ENCODE results near the gene PHAF1. TPM values are rescaled to one million over a fixed set of nuclear protein-coding genes. Genes with fewer than 3 reads are reported as not detected.

The PHAF1 gene
- total RNA-seq, 8 experiments from 2014 or later, result 10.4 to 18.8 (median 14.9) TPM

GRCh38 chr16:67089101-67089500, 20.6 kb upstream of the PHAF1 start:
- H3K4me1 ChIP-seq (replicated peaks in 1 of 2), result peaks cover 0 to 12% of the 10 kb centered on the region in 2 donors
- H3K4me3 ChIP-seq, result no peak overlapping the region
- no peak for ATAC-seq (replicated peaks in 6 of 8)
- in situ Hi-C loops (cut with MboI; ENCODE audit: low pct_unique_long_range_greater_than_20kb in 2 of 9, low sequenced_read_pairs in 9 of 9, unreplicated experiment in 9 of 9), result no loop called here
- no peak overlapping the region for H3K27ac ChIP-seq

- WGBS, 10 experiments, result 55 to 100% (median 82%) methylated on average over 1 to 4 of the region's 4 CpGs; no CpG with 5 or more reads in 4 of the 10 experiments
- peak in 1 of 8 experiments; percentile 68 for ATAC-seq (replicated peaks in 6 of 8)
- Histone ChIP-seq H3K27ac (no peak overlapping the region), H3K4me3 (no peak overlapping the region), H3K4me1 (replicated peaks in 1 of 2) (peaks cover 0 to 12% of the 10 kb centered on the region in 2 donors)
- in situ Hi-C loops (cut with MboI; ENCODE audit: low pct_unique_long_range_greater_than_20kb in 2 of 9, low sequenced_read_pairs in 9 of 9, unreplicated experiment in 9 of 9), result no loop called here
These were observed 17.7 kb upstream of the PHAF1 start for GRCh38 chr16:67091906-67092566.

- ATAC-seq (replicated peaks in 6 of 8), result peak in 3 of 8 experiments; percentile 52 to 93 (median 55)
- Histone ChIP-seq H3K4me3 (no peak overlapping the region), H3K4me1 (replicated peaks in 1 of 2) (peaks cover 0 to 12% of the 10 kb centered on the region in 2 donors), H3K27ac (peak overlapping the region in 1 of 2 donors; percentile 44)
- in situ Hi-C loops (cut with MboI; ENCODE audit: low pct_unique_long_range_greater_than_20kb in 2 of 9, low sequenced_read_pairs in 9 of 9, unreplicated experiment in 9 of 9), result no loop called here
- 54 to 100% (median 93%) methylated on average over 1 to 4 of the region's 4 CpGs; no CpG with 5 or more reads in 2 of the 10 experiments for WGBS, 10 experiments
These were observed 16.5 kb upstream of the PHAF1 start for GRCh38 chr16:67093098-67093726.

DNA sequence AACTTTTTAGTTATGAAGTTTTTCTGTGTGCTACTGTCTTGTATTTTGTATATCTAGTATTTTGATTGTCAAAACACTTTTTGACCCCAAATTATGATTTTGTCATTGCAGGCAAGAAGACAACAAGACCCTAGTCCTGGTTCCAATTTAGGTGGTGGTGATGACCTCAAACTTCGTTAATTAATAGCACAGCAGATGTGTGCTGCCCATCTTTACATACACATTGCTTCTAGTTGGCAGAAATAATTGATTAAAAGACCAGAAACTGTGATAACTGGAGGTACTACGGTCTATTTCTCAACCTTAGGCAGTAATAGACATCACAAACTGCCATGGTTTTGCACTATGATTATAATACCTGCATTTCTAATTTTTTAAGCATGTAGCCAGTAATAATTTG, 11.1 kb upstream of the PHAF1 start:
- Histone ChIP-seq H3K4me1 (replicated peaks in 1 of 2) (no peaks in the 10 kb centered on the region), H3K27ac (no peak overlapping the region), H3K4me3 (no peak overlapping the region)
- in situ Hi-C loops (cut with MboI; ENCODE audit: low pct_unique_long_range_greater_than_20kb in 2 of 9, low sequenced_read_pairs in 9 of 9, unreplicated experiment in 9 of 9), result no loop called here
- no peak for ATAC-seq (replicated peaks in 6 of 8)
- WGBS, 10 experiments, result 67 to 100% (median 88%) methylated on average over 1 to 2 of the region's 2 CpGs; no CpG with 5 or more reads in 1 of the 10 experiments

DNA sequence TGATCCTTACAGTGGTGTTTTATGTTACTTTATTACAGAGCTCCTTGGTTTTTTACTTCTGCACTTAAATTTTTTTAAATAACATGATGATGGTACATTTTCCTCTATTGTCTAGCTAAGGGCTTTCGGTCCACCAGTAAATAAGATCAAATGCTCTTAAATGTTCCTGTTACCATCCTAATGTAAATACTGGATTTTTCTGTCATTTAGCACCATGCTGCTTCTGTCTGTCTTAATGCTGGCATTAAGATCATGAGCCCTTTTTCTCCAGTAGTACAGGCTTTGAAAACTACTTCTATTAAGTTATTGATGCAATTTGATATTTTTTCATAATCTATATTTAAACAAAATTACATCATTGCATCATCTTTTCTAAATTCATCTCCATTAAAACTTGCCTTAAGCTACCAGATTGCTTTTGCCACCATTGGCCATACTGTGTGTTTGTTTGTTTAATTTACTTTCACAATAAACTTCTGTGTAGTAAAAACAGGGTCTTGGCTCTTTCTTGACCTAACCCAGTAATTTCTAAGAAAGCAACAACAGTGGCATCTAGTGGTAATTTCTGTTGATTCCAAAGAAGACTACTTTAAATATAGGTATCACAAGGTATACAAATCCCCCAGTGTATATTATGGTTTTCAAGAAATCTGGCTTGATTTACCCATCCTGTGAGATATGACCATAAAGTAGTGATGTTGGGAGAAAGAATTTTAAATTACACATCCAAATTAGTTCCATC, 9.0 kb upstream of the PHAF1 start:
- ATAC-seq (replicated peaks in 6 of 8), result peak in 2 of 8 experiments; percentile 51 to 56
- 86 to 100% (median 100%) methylated on average over 1 of the region's 1 CpG; no CpG with 5 or more reads in 1 of the 10 experiments for WGBS, 10 experiments
- Histone ChIP-seq H3K4me3 (no peak overlapping the region), H3K27ac (no peak overlapping the region), H3K4me1 (replicated peaks in 1 of 2) (no peaks in the 10 kb centered on the region)
- in situ Hi-C loops (cut with MboI; ENCODE audit: low pct_unique_long_range_greater_than_20kb in 2 of 9, low sequenced_read_pairs in 9 of 9, unreplicated experiment in 9 of 9), result no loop called here

GRCh38 chr16:67101311-67102082, 8.2 kb upstream of the PHAF1 start:
- H3K4me1 ChIP-seq (replicated peaks in 1 of 2), result no peaks in the 10 kb centered on the region
- no peak overlapping the region for H3K27ac ChIP-seq
- 0 to 100% (median 89%) methylated on average over 1 to 3 of the region's 4 CpGs; no CpG with 5 or more reads in 1 of the 10 experiments for WGBS, 10 experiments
- in situ Hi-C loops (cut with MboI; ENCODE audit: low pct_unique_long_range_greater_than_20kb in 2 of 9, low sequenced_read_pairs in 9 of 9, unreplicated experiment in 9 of 9), result no loop called here
- no peak for ATAC-seq (replicated peaks in 6 of 8)
- H3K4me3 ChIP-seq, result no peak overlapping the region

DNA sequence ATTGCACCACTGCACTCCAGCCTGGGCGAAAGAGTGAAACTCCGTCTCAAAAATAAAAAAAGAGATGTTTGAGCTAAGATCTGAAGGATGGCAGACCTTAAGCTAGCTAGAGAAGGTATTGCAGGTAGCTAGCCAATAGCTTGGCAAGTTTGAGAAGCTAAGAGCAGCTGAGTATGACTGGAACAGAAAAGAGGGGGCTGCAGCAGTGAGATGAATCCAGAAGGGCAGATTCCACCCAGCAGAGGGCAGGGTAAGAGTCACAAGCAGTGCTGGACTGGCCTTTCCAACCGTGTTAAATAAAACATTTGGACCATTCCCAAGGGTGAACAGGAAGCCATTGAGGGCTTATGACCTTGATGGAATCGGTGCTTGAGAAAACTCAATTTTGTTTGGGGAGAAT, 5.7 kb upstream of the PHAF1 start:
- in situ Hi-C loops (cut with MboI; ENCODE audit: low pct_unique_long_range_greater_than_20kb in 2 of 9, low sequenced_read_pairs in 9 of 9, unreplicated experiment in 9 of 9), result no loop called here
- H3K27ac ChIP-seq, result no peak overlapping the region
- no peak overlapping the region for H3K4me3 ChIP-seq
- WGBS, 10 experiments, result 43 to 93% (median 67%) methylated on average over 2 to 3 of the region's 4 CpGs; no CpG with 5 or more reads in 3 of the 10 experiments
- H3K4me1 ChIP-seq (replicated peaks in 1 of 2), result peaks cover 3 to 4% of the 10 kb centered on the region in 2 donors
- peak in 5 of 8 experiments; percentile 20 to 72 (median 45) for ATAC-seq (replicated peaks in 6 of 8)

GRCh38 chr16:67104845-67105244, 4.9 kb upstream of the PHAF1 start:
- H3K27ac ChIP-seq, result no peak overlapping the region
- ATAC-seq (replicated peaks in 6 of 8), result no peak
- in situ Hi-C loops (cut with MboI; ENCODE audit: low pct_unique_long_range_greater_than_20kb in 2 of 9, low sequenced_read_pairs in 9 of 9, unreplicated experiment in 9 of 9), result no loop called here
- H3K4me1 ChIP-seq (replicated peaks in 1 of 2), result peaks cover 5 to 6% of the 10 kb centered on the region in 2 donors
- 61 to 100% (median 100%) methylated on average over 2 to 6 of the region's 6 CpGs; no CpG with 5 or more reads in 2 of the 10 experiments for WGBS, 10 experiments
- no peak overlapping the region for H3K4me3 ChIP-seq

- in situ Hi-C loops (cut with MboI; ENCODE audit: low pct_unique_long_range_greater_than_20kb in 2 of 9, low sequenced_read_pairs in 9 of 9, unreplicated experiment in 9 of 9), result no loop called here
- H3K27ac ChIP-seq, result no peak overlapping the region
- H3K4me1 ChIP-seq (replicated peaks in 1 of 2), result peaks cover 5 to 6% of the 10 kb centered on the region in 2 donors
- WGBS, 10 experiments, result 33 to 100% (median 100%) methylated on average over 1 to 2 of the region's 2 CpGs; no CpG with 5 or more reads in 3 of the 10 experiments
- no peak for ATAC-seq (replicated peaks in 6 of 8)
- no peak overlapping the region for H3K4me3 ChIP-seq
These were observed 4.5 kb upstream of the PHAF1 start for GRCh38 chr16:67105246-67105645.

DNA sequence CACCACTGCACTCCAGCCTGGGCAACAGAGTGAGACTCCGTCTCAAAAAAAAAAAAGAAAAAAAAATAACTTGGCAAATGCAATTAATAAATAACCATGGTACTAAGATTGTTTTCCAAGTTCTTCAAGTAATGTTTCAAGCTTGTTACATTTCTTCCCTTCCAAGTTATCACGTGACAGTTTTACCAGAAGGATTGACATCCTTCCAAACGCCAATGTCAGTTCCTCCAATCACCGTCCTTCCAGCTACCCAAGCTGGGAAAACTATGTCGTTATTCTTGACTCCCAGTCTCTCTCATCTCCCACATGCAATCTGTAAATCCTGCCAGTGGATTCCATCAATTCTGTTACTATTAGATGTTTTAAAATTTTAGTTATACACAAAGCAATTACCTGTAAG, 3.9 kb upstream of the PHAF1 start:
- Histone ChIP-seq H3K4me3 (no peak overlapping the region), H3K4me1 (replicated peaks in 1 of 2) (peaks cover 9 to 10% of the 10 kb centered on the region in 2 donors), H3K27ac (no peak overlapping the region)
- WGBS, 10 experiments, result 0 to 86% (median 60%) methylated on average over 1 to 5 of the region's 5 CpGs; no CpG with 5 or more reads in 1 of the 10 experiments
- no peak for ATAC-seq (replicated peaks in 6 of 8)
- in situ Hi-C loops (cut with MboI; ENCODE audit: low pct_unique_long_range_greater_than_20kb in 2 of 9, low sequenced_read_pairs in 9 of 9, unreplicated experiment in 9 of 9), result no loop called here

GRCh38 chr16:67108489-67108888, 1.3 kb upstream of the PHAF1 start:
- Histone ChIP-seq H3K4me3 (no peak overlapping the region), H3K27ac (no peak overlapping the region), H3K4me1 (replicated peaks in 1 of 2) (peaks cover 12 to 16% of the 10 kb centered on the region in 2 donors)
- in situ Hi-C loops (cut with MboI; ENCODE audit: low pct_unique_long_range_greater_than_20kb in 2 of 9, low sequenced_read_pairs in 9 of 9, unreplicated experiment in 9 of 9), result no loop called here
- no peak for ATAC-seq (replicated peaks in 6 of 8)
- WGBS, 10 experiments, result 86 to 100% (median 97%) methylated on average over 1 to 6 of the region's 6 CpGs; no CpG with 5 or more reads in 1 of the 10 experiments

DNA sequence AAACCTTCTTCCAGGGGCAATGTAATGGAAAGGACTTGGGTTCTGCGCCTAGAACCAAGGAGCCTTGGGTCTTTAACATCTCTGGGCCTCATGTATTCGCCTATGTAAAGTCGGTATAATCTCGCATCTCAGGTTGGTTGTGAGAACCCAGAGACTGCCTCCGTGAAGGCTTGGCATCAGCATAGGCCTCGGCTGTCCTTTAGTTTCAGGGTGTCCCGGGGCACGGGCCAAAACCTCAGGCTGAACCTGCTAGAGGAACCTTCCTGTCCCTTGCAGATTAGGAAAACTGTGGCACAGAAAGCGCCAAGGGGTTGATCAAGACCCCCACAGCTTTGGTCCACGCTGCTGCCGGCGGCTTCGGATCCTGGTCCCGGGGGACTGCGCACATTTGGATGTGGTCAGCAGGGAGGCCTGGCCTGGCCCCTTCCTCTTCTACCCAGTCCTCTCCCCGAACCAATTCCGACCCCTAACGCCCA, 772 bp upstream of the PHAF1 start:
- WGBS, 10 experiments, result 60 to 95% (median 75%) methylated on average over 2 to 14 of the region's 18 CpGs; no CpG with 5 or more reads in 4 of the 10 experiments
- H3K4me1 ChIP-seq (replicated peaks in 1 of 2), result peaks cover 12 to 16% of the 10 kb centered on the region in 2 donors
- no peak for ATAC-seq (replicated peaks in 6 of 8)
- in situ Hi-C loops (cut with MboI; ENCODE audit: low pct_unique_long_range_greater_than_20kb in 2 of 9, low sequenced_read_pairs in 9 of 9, unreplicated experiment in 9 of 9), result no loop called here
- peak overlapping the region; percentile 72 to 75 for H3K27ac ChIP-seq
- peak overlapping the region; percentile 68 to 99 (median 92) for H3K4me3 ChIP-seq

All from motor neuron (in vitro differentiated cells).